Immature natural killer cell (primary cell): ENCODE results near the gene TNIP1. TPM values are rescaled to one million over a fixed set of nuclear protein-coding genes. Genes with fewer than 3 reads are reported as not detected.

Experiments used
- DNase-seq, 3 donors: peaks; one replicate each; pipeline ENCODE4 v3.0.0; 2022; ENCODE audit warnings: mixed read lengths in 1 of 3
- H3K27ac Mint-ChIP-seq, 6 donors: one replicate each; pipeline ENCODE4 v1.8.0; 2020; ENCODE audit warnings: mixed read lengths in 6 of 6, mild to moderate bottlenecking in 5 of 6, inconsistent platforms in 4 of 6, moderate library complexity in 3 of 6
- H3K27me3 Mint-ChIP-seq, 3 donors: one replicate each; pipeline ENCODE4 v1.8.0; 2020 to 2021; ENCODE audit warnings: low read depth in 3 of 3, mild to moderate bottlenecking in 3 of 3, mixed read lengths in 3 of 3, moderate library complexity in 3 of 3, inconsistent platforms in 1 of 3
- H3K36me3 Mint-ChIP-seq, 3 donors: one replicate each; pipeline ENCODE4 v1.8.0; 2020; ENCODE audit warnings: mixed read lengths in 3 of 3, inconsistent platforms in 2 of 3, mild to moderate bottlenecking in 2 of 3
- H3K4me1 Mint-ChIP-seq, 2 donors: one replicate each; pipeline ENCODE4 v1.8.0; 2020; ENCODE audit warnings: inconsistent platforms in 2 of 2, mild to moderate bottlenecking in 2 of 2, mixed read lengths in 2 of 2, moderate library complexity in 1 of 2
- H3K4me3 Mint-ChIP-seq, 5 donors: one replicate each; pipeline ENCODE4 v1.8.0; 2020; ENCODE audit warnings: mild to moderate bottlenecking in 5 of 5, mixed read lengths in 5 of 5, inconsistent platforms in 3 of 5, moderate library complexity in 3 of 5
- H3K9me3 Mint-ChIP-seq, 6 donors: one replicate each; pipeline ENCODE4 v1.8.0; 2020; ENCODE audit warnings: mild to moderate bottlenecking in 6 of 6, mixed read lengths in 6 of 6, inconsistent platforms in 4 of 6, moderate library complexity in 3 of 6
- polyA plus RNA-seq, 3 donors: library from polyadenylated mRNA; unstranded; fragments of 300-500 nt; fragmentation: Illumina TruSeq; gene quantifications; one replicate each; pipeline ENCODE4 v1.2.3, GENCODE V29; 2021

The TNIP1 gene
- polyA plus RNA-seq, 3 donors from 2014 or later = 21.8 to 62.4 (median 40.2) TPM

DNA sequence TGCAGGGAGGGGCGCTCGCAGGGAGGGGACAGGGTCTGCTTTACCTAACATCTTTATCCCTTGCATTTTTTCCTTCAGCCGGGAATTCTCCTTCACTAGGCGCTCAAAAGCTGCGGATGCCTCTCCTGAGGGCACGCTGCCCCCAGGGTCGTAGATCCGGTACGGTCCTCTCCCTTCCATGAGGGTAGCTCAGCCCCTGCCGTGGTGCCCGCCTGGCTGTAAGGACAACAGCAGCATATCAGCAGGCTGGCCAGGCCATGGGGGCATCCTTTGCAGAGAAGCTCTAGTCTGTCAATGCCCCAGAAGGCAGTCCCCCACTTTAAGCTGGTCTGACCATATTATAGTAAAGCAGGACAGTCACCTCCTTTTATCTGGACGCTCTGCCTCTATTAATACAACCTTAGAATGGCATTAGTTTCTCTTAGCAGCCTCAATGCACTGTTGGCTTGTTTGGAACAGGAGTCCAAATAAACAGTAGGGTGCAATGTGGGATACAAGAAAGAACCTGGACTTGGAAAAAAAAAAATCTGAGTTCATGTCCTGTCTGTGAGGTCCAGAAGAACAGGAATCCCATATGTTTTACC lies 15.8 kb downstream of the TNIP1 start:
- H3K27me3 Mint-ChIP-seq = peaks cover 3 to 6% (median 3%) of the 10 kb centered on the region in 3 donors
- no peak for DNase-seq
- H3K4me3 Mint-ChIP-seq = no peak overlapping the region
- H3K36me3 Mint-ChIP-seq = peaks cover 6 to 11% (median 7%) of the 10 kb centered on the region in 3 donors
- peaks cover 0 to 1% (median 0%) of the 10 kb centered on the region in 6 donors for H3K9me3 Mint-ChIP-seq
- peaks cover 49 to 63% of the 10 kb centered on the region in 2 donors for H3K4me1 Mint-ChIP-seq
- H3K27ac Mint-ChIP-seq = no peak overlapping the region

DNA sequence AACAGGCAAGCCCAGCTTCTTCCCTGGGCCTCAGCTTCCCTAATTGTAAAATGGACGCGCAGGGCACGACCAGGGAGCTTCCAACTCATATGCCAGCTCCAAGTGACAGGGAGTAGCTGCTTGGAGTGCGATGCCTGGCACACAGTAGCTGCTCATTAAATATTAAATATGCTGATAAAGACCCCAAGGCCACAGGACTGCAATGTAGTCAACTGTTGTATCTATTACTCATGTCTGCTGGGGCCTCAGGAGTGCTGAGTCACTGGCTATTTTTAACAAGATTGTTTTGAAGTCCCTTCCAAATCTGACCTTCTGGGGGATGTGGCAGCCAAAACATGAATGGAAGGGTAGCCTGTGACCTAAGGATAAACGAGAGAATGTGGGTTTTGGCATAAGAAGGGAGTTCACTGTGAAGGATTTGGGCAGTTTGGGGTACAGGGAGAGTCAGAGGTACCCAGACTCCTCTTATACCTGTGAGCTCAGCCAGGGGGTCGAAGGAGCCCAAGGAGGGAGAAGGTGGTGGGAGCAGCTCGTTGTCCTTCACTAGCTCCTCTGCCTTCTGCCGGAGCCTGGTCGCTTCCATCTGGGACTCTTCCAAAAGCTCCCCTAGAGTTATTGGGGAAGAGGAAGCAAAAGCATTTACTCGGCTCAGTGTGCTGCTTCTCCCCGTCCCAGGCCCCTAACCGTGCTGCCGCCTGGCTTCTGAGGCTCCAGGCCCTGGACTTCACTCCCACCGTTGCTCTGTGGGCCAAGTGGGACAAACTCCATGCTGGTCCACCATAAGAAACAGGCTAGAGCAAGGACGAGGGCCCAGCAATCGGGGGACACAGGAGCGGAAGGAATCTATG lies 17.5 kb downstream of the TNIP1 start:
- Mint-ChIP-seq H3K27ac (peak overlapping the region in 2 of 6 donors; percentile 25 to 44), H3K9me3 (peaks cover 0 to 1% (median 0%) of the 10 kb centered on the region in 6 donors), H3K4me3 (no peak overlapping the region), H3K4me1 (peaks cover 39 to 58% of the 10 kb centered on the region in 2 donors), H3K36me3 (peaks cover 7 to 23% (median 18%) of the 10 kb centered on the region in 3 donors), H3K27me3 (peaks cover 6 to 21% (median 14%) of the 10 kb centered on the region in 3 donors)
- no peak for DNase-seq

DNA sequence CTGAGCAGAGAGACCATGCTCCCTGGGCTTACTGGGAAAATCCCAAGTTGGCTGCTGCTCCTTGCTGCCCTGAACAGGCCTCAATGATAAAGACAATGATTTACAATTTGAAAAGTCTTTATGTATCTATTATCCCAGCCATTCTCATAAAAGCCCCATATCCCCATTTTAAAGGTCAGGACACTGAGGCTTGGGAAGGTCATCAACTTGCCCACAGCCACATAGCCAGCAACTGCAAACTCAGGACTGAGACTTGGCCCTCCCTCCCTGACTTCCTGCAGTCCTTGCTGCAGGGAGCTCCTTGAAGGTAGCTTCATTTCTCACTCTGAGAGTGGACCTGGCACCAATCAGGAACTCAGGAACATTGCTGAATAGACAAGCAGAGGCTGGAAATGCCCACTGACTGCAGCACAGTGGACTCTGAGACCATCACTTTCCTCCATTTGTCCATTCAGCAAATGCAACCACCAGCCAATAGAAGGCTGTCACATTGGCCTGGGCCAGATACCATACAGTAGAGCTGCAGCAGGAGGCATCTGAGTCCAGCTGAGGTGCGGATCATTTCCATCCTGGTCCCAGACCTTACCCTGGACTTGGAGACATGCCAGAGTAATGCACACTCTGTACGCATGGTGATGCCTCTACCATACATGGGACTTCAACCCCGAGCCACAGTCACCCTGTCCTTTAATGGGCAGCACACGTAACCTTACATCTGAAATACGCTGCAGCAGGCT lies 18.3 kb downstream of the TNIP1 start:
- Mint-ChIP-seq H3K27me3 (peaks cover 6 to 22% (median 14%) of the 10 kb centered on the region in 3 donors), H3K36me3 (peaks cover 7 to 23% (median 18%) of the 10 kb centered on the region in 3 donors), H3K4me3 (no peak overlapping the region), H3K9me3 (peaks cover 0 to 1% (median 0%) of the 10 kb centered on the region in 6 donors), H3K27ac (no peak overlapping the region), H3K4me1 (peaks cover 31 to 50% of the 10 kb centered on the region in 2 donors)
- no peak for DNase-seq

DNA sequence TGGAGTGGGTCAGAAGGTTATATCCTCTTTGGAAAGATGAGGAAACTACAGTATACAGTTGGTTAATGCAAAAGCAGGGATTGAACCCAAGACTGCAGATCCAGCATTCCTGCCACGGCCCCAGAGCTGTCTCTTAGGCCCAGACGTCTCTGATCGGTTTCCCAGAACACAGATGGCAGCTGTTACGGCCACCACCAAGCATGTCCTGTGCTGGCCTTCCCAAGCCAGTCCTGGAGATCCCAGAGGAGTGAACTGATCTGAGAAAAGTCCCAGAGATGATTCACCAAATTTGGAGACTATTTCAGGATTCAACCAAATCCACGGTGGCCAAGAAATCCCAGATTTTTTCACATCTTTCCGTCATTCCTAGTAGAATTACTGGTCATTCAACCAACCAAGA lies 20.1 kb downstream of the TNIP1 start:
- Mint-ChIP-seq H3K27ac (peak overlapping the region in 4 of 6 donors; percentile 10 to 81 (median 35)), H3K36me3 (peaks cover 6 to 27% (median 18%) of the 10 kb centered on the region in 3 donors), H3K9me3 (peaks cover 0 to 1% (median 0%) of the 10 kb centered on the region in 6 donors), H3K4me1 (peaks cover 16 to 32% of the 10 kb centered on the region in 2 donors), H3K27me3 (peaks cover 8 to 22% (median 18%) of the 10 kb centered on the region in 3 donors), H3K4me3 (no peak overlapping the region)
- no peak for DNase-seq

DNA sequence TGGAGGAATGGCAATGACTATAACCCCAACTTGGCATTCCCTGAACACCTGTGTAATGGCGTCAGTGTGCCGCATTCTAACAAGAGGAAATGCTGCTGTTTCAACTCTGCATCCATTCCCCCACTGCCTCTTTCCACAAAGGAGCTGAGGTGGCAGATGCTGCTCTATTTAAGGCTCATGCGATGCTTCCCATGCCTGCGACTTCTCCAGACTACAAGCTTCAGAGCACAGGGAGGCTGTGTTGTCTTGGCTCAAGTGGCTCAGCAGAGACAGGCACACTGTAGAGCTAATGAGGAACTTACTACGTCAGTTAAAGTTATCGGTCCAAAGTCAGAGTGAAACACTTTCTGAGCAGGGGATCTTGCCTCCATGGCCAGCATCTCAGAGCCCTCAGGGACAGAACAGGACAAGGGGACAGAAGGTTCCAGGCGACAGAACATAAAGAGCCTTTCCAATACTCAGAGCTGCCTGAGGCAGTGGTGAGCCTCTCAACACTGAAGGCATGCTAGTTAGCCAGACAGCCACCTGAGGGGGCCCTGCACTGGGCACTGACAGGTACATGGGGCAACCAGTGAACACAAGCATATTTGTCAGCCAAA lies 21.8 kb downstream of the TNIP1 start:
- H3K27me3 Mint-ChIP-seq = peaks cover 11 to 25% (median 16%) of the 10 kb centered on the region in 3 donors

DNA sequence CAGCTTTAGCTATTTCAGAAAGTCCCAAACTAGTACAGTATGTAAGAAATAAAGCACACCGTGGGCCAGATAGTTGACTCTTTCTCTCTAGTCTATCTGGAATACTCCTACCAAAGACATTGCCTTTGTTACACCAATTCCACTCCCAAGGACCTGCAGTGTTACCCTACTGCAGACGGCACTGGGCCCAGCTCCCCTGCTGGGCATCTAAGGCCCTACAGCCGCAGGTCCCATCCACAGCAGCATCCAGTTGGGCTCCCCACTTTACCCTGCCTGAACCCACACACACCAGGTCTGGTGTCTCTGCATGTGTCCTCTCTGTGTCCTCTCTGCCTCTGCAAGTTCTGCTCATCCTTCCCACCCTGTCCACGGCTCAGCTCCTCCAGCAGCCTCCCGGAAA lies 22.5 kb downstream of the TNIP1 start:
- peaks cover 3 to 34% (median 21%) of the 10 kb centered on the region in 3 donors for H3K36me3 Mint-ChIP-seq
- H3K9me3 Mint-ChIP-seq = no peaks in the 10 kb centered on the region
- peaks cover 11 to 25% (median 16%) of the 10 kb centered on the region in 3 donors for H3K27me3 Mint-ChIP-seq
- peaks cover 10 to 20% of the 10 kb centered on the region in 2 donors for H3K4me1 Mint-ChIP-seq
- H3K4me3 Mint-ChIP-seq = no peak overlapping the region
- H3K27ac Mint-ChIP-seq = peak overlapping the region in 3 of 6 donors; percentile 19 to 87 (median 31)
- DNase-seq = no peak

More for the DNA sequence above, 21.8 kb downstream of the TNIP1 start:
- peak overlapping the region in 5 of 6 donors; percentile 67 to 92 (median 81) for H3K27ac Mint-ChIP-seq
- no peak overlapping the region for H3K4me3 Mint-ChIP-seq
- peaks cover 3 to 30% (median 18%) of the 10 kb centered on the region in 3 donors for H3K36me3 Mint-ChIP-seq
- no peak for DNase-seq
- H3K9me3 Mint-ChIP-seq = no peaks in the 10 kb centered on the region
- H3K4me1 Mint-ChIP-seq = peaks cover 10 to 23% of the 10 kb centered on the region in 2 donors

DNA sequence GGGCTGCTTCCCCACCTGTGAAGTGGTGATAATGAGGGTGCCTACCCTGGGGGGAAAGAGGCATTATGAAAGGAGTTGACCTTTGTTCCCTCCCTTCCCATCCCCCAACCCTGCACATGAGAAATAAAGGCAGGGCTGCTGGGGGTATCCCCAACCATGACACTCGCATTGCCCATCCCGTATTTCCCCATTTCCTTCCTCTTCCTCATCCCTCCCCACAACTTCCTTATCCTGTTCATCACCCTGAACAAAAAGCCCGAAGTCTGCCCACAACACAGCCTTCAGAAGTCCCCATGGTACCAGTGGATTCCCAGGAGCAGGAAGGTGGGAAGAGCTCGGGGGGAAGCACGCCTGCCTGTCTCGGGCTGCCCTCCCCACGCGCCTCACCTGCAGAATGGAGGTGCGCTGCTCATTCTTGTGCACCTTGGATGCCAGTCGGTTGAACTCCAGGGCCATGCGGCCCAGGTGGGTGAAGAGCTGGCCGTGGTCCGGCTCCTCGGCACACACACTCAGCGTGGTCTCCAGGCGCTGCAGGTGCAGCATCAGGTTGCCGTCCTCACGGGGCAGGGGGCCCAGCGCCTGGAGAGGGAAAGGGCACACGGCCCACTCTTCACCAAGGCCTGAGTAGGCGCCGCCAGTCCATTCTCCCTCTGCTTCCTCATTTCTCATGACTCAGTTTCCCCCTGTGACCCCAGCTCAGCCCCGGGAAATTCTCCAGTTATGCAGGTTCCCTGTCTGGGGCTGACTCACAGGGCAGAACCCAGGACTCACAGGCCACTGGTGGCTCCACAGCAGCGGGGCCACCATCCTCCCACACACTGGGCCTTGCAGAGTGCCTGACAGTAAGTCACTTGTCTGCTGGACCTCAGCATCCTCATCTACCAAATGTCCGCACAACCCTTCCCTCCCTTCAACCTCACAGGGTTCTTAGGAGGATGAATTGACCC lies 24.2 kb downstream of the TNIP1 start:
- Mint-ChIP-seq H3K27ac (peak overlapping the region in 1 of 6 donors; percentile 37), H3K36me3 (peaks cover 1 to 34% (median 20%) of the 10 kb centered on the region in 3 donors), H3K9me3 (no peaks in the 10 kb centered on the region), H3K4me3 (no peak overlapping the region), H3K27me3 (peaks cover 16 to 23% (median 20%) of the 10 kb centered on the region in 3 donors), H3K4me1 (peaks cover 14 to 29% of the 10 kb centered on the region in 2 donors)
- DNase-seq = no peak

DNA sequence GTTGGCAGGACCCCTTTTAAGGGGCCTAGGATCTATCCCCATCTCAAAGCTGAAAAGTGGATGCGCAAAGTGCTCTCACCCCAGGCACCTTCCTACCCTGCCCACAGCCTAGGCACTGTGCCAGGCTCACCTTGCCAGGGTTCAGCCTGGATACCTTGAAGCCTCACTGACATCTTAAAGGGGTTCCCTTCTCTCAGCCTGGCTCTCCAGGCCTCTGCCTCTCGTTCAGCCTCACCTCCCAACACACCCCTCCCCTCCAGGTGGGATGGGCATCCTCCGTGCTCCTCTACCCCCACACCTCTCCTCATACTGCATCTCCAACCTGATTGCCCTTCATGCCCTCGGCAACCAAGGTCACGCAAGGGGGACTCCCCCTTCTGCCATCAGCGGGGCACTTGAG lies 25.5 kb downstream of the TNIP1 start:
- peaks cover 16 to 18% (median 18%) of the 10 kb centered on the region in 3 donors for H3K27me3 Mint-ChIP-seq
- H3K27ac Mint-ChIP-seq = peak overlapping the region in 1 of 6 donors; percentile 52
- no peak for DNase-seq
- no peak overlapping the region for H3K4me3 Mint-ChIP-seq
- H3K9me3 Mint-ChIP-seq = no peaks in the 10 kb centered on the region
- H3K36me3 Mint-ChIP-seq = peaks cover 0 to 35% (median 17%) of the 10 kb centered on the region in 3 donors
- peaks cover 13 to 30% of the 10 kb centered on the region in 2 donors for H3K4me1 Mint-ChIP-seq

DNA sequence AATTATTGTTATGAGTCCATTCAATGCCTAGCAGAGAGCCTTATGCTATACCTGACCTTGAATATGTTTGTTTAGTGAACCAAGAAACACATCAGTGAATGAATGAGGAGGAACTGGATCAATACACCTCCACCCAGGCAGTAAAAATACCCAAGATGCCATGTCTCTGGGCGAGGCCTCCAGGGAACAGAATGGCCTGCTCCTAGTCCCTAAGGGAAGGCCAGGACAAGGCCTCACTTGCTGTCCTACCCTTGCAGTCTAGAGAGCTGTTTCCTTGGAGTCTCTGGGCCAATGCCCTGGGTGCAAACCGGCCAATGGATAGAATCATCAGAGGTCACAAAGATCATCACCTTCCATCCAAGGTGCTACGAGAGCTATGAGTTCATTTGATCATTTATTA lies 26.1 kb downstream of the TNIP1 start:
- Mint-ChIP-seq H3K4me1 (peaks cover 9 to 24% of the 10 kb centered on the region in 2 donors), H3K4me3 (no peak overlapping the region), H3K27ac (peak overlapping the region in 1 of 6 donors; percentile 20), H3K36me3 (peaks cover 0 to 33% (median 15%) of the 10 kb centered on the region in 3 donors), H3K9me3 (no peaks in the 10 kb centered on the region), H3K27me3 (peaks cover 15 to 16% (median 16%) of the 10 kb centered on the region in 3 donors)
- no peak for DNase-seq

DNA sequence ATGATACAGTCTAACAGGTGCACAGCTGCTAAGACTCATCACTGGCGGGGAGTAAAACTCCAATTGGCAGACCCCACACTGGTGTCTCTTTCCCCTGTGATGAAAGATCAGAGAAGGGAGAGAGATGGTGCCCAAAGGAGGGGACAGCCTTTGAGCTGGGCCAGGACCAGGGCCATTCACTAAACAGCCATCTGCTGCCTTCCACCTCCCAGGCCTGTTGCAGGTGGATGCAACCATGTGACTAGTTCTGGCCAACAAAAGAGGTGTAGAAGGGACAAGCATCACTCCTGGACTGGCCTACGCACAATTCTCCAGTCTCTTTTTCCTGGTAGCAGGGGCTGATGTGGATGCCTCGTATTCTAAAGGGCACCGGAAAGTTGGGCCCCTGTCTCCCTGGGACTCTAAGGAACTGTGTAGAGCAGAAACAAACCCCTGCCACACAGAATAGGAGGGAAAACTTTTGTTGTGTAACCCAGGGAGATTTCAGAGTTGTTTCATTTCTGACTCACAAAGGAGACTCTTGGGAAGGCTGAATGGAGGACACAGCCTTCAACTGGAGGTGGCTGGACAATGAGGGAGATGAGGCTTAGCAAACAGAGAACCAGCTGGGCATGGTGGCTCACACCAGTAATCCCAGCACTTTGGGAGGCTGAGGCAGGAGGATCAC lies 26.9 kb downstream of the TNIP1 start:
- Mint-ChIP-seq H3K27ac (peak overlapping the region; percentile 9 to 64 (median 20)), H3K27me3 (peaks cover 8 to 10% (median 8%) of the 10 kb centered on the region in 3 donors), H3K4me1 (peaks cover 4 to 16% of the 10 kb centered on the region in 2 donors), H3K36me3 (peaks cover 0 to 30% (median 7%) of the 10 kb centered on the region in 3 donors), H3K9me3 (no peaks in the 10 kb centered on the region), H3K4me3 (no peak overlapping the region)
- no peak for DNase-seq

DNA sequence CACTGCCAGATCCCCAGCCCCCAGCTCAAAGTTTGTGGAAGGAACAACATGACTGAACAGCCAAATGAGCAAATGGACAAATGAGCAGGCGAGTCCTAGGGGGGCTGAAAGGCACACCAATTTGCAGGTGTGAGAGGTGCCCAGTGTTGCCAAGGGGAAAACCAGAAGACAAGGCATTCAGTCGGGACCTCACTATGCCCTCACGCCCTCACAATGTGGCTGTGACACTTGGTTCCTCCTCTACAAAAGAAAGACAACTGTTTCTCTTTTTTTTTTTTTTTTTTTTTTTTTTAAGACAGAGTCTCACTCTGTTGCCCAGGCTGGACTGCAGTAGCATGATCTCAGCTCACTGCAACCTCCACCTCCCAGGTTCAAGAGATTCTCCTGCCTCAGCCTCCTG lies 28.0 kb downstream of the TNIP1 start:
- Mint-ChIP-seq H3K9me3 (no peaks in the 10 kb centered on the region), H3K4me3 (no peak overlapping the region), H3K36me3 (peaks cover 7 to 39% (median 12%) of the 10 kb centered on the region in 3 donors), H3K4me1 (peaks cover 4 to 20% of the 10 kb centered on the region in 2 donors), H3K27ac (peak overlapping the region in 4 of 6 donors; percentile 13 to 62 (median 38)), H3K27me3 (peaks cover 3 to 10% (median 8%) of the 10 kb centered on the region in 3 donors)
- no peak for DNase-seq
